H9 (cell line): ENCODE results near the gene MB. TPM values are rescaled to one million over a fixed set of nuclear protein-coding genes. Genes with fewer than 3 reads are reported as not detected.

Source experiments
- DNase-seq: peaks from one replicate; pipeline ENCODE4 v3.0.0-alpha.2; 2017
- H2AFZ ChIP-seq: one replicate; pipeline ENCODE4 v1.6.1; 2013; ENCODE audit warnings: mild to moderate bottlenecking, low read length, control low read depth, moderate library complexity
- H2AK5ac ChIP-seq: 2 replicates; pipeline ENCODE4 v1.6.1; 2013; ENCODE audit warnings: low read length, control low read depth, mixed read lengths; ENCODE audit not compliant: insufficient read length
- H2BK120ac ChIP-seq: one replicate; pipeline ENCODE4 v1.6.1; 2013; ENCODE audit warnings: low read depth, mild to moderate bottlenecking, low read length, control low read depth, inconsistent platforms; ENCODE audit not compliant: poor library complexity, severe bottlenecking
- H2BK12ac ChIP-seq: 2 replicates; pipeline ENCODE4 v1.6.1; 2013; ENCODE audit warnings: low read length, control low read depth, mixed read lengths, low read depth; ENCODE audit not compliant: insufficient read length
- H2BK15ac ChIP-seq: 2 replicates; pipeline ENCODE4 v1.6.1; 2013; ENCODE audit warnings: low read depth, low read length, control low read depth
- H2BK20ac ChIP-seq: one replicate; pipeline ENCODE4 v1.6.1; 2013; ENCODE audit warnings: low read depth, mild to moderate bottlenecking, low read length, control low read depth, inconsistent platforms; ENCODE audit not compliant: poor library complexity, severe bottlenecking
- H2BK5ac ChIP-seq: 2 replicates; pipeline ENCODE4 v1.6.1; 2013; ENCODE audit warnings: low read length, control low read depth, mixed read lengths; ENCODE audit not compliant: insufficient read length
- H3K14ac ChIP-seq: 2 replicates; pipeline ENCODE4 v1.6.1; 2013; ENCODE audit warnings: low read length, control low read depth; ENCODE audit not compliant: insufficient read depth
- H3K18ac ChIP-seq: 2 replicates; pipeline ENCODE4 v1.6.1; 2013; ENCODE audit warnings: low read depth, mild to moderate bottlenecking, mixed read lengths, low read length, control low read depth; ENCODE audit not compliant: insufficient read length
- H3K23ac ChIP-seq: 2 replicates; pipeline ENCODE4 v1.6.1; 2013; ENCODE audit warnings: low read length, control low read depth, mixed read lengths, low read depth; ENCODE audit not compliant: insufficient read length
- H3K23me2 ChIP-seq: 2 replicates; pipeline ENCODE4 v1.6.1; 2013; ENCODE audit warnings: low read depth, mild to moderate bottlenecking, mixed read lengths, low read length, control low read depth; ENCODE audit not compliant: insufficient read length, poor library complexity, severe bottlenecking
- H3K27ac ChIP-seq: 2 replicates; pipeline ENCODE4 v1.5.1; 2013; ENCODE audit warnings: low read length, control low read depth, mixed read lengths, low read depth; ENCODE audit not compliant: insufficient read length
- H3K27me3 ChIP-seq: 2 replicates; pipeline ENCODE4 v1.6.1; 2013; ENCODE audit warnings: low read length, control low read depth, inconsistent platforms; ENCODE audit not compliant: insufficient read depth
- H3K4ac ChIP-seq: 2 replicates; pipeline ENCODE4 v1.6.1; 2013; ENCODE audit warnings: low read depth, mild to moderate bottlenecking, control low read depth, inconsistent platforms, low read length, moderate library complexity
- H3K4me1 ChIP-seq: 2 replicates; pipeline ENCODE4 v1.6.1; 2013; ENCODE audit warnings: low read length, control low read depth, inconsistent platforms; ENCODE audit not compliant: insufficient read depth
- H3K4me2 ChIP-seq: 2 replicates; pipeline ENCODE4 v1.6.1; 2013; ENCODE audit warnings: low read length, control low read depth, mixed read lengths; ENCODE audit not compliant: insufficient read length, insufficient read depth
- H3K56ac ChIP-seq: 2 replicates; pipeline ENCODE4 v1.6.1; 2013; ENCODE audit warnings: low read depth, mild to moderate bottlenecking, mixed read lengths, low read length, control low read depth; ENCODE audit not compliant: insufficient read length
- H3K79me1 ChIP-seq: 2 replicates; pipeline ENCODE4 v1.6.1; 2013; ENCODE audit warnings: low read depth, mild to moderate bottlenecking, moderate library complexity, low read length, control low read depth, inconsistent platforms; ENCODE audit not compliant: insufficient read depth, poor library complexity, severe bottlenecking
- H3K79me2 ChIP-seq: 2 replicates; pipeline ENCODE4 v1.6.1; 2013; ENCODE audit warnings: low read length, control low read depth, inconsistent platforms; ENCODE audit not compliant: insufficient read depth
- H3K9ac ChIP-seq: 2 replicates; pipeline ENCODE4 v1.6.1; 2013; ENCODE audit warnings: low read length, control low read depth, mixed read lengths; ENCODE audit not compliant: insufficient read length; ENCODE audit errors: extremely low read depth
- H3K9me3 ChIP-seq: one replicate; pipeline ENCODE4 v1.6.1; 2013; ENCODE audit warnings: low read depth, low read length, inconsistent platforms; ENCODE audit not compliant: control insufficient read depth
- H3T11ph ChIP-seq: one replicate; pipeline ENCODE4 v1.6.1; 2013; ENCODE audit warnings: mild to moderate bottlenecking, low read length, control low read depth, inconsistent platforms
- H4K20me1 ChIP-seq: one replicate; pipeline ENCODE4 v1.6.1; 2013; ENCODE audit not compliant: control insufficient read depth, insufficient read length, insufficient read depth
- H4K5ac ChIP-seq: 2 replicates; pipeline ENCODE4 v1.6.1; 2013; ENCODE audit warnings: low read depth, mild to moderate bottlenecking, mixed read lengths, low read length, control low read depth; ENCODE audit not compliant: insufficient read length
- H4K8ac ChIP-seq: replicated peaks from 2 replicates; pipeline ENCODE4 v1.6.1; 2013; ENCODE audit warnings: low read length, control low read depth, mixed read lengths, low read depth; ENCODE audit not compliant: insufficient read length
- H4K91ac ChIP-seq: 2 replicates; pipeline ENCODE4 v1.6.1; 2013; ENCODE audit warnings: low read depth, mild to moderate bottlenecking, moderate library complexity, mixed read lengths, low read length, control low read depth; ENCODE audit not compliant: insufficient read length
- H3K27ac Mint-ChIP-seq, 3 experiments: 2 replicates in 2 of 3; 3 replicates in 1 of 3; pipeline ENCODE4 v1.8.0; 2020 to 2021; ENCODE audit warnings: mixed read lengths in 3 of 3, mild to moderate bottlenecking in 1 of 3, moderate library complexity in 1 of 3
- H3K27me3 Mint-ChIP-seq: 2 replicates; pipeline ENCODE4 v1.8.0; 2021; ENCODE audit warnings: low read depth, mild to moderate bottlenecking, moderate library complexity, mixed read lengths
- H3K36me3 Mint-ChIP-seq, 3 experiments: 2 replicates in 2 of 3; 3 replicates in 1 of 3; pipeline ENCODE4 v1.8.0; 2020 to 2021; ENCODE audit warnings: low read depth in 3 of 3, mixed read lengths in 3 of 3; ENCODE audit not compliant: insufficient read depth in 1 of 3
- H3K4me1 Mint-ChIP-seq, 2 experiments: 2 replicates each; pipeline ENCODE4 v1.8.0; 2020; ENCODE audit warnings: mixed read lengths in 2 of 2
- H3K4me3 Mint-ChIP-seq, 2 experiments: 2 replicates in 1 of 2; 3 replicates in 1 of 2; pipeline ENCODE4 v1.8.0; 2020 to 2021; ENCODE audit warnings: mild to moderate bottlenecking in 2 of 2, mixed read lengths in 2 of 2, moderate library complexity in 1 of 2
- H3K9me3 Mint-ChIP-seq, 2 experiments: 2 replicates in 1 of 2; 3 replicates in 1 of 2; pipeline ENCODE4 v1.8.0; 2020; ENCODE audit warnings: mild to moderate bottlenecking in 2 of 2, mixed read lengths in 2 of 2, moderate library complexity in 1 of 2
- WGBS: extraction: QIAGEN DNeasy Blood & Tissue Kit; methylation state at CpG from one replicate; pipeline ENCODE4 v1.1.7; 2013; ENCODE audit warnings: missing lambda C conversion rate, low lambda C conversion rate, mixed read lengths; ENCODE audit not compliant: insufficient read length; ENCODE audit errors: extremely low coverage; 5-methylcytosine and 5-hydroxymethylcytosine counted together
- total RNA-seq: library from RNA; stranded (reverse); gene quantifications from 2 replicates; pipeline ENCODE4 v1.2.1, GENCODE V29; 2021
- TF ChIP-seq, protein P1 (sequence below): fragments of 200-600 bp; sonication (generic); conservative IDR thresholded peaks from 3 replicates; pipeline ENCODE4 v1.8.0; 2021; ENCODE audit warnings: antibody characterized with exemption, mild to moderate bottlenecking

Gene MB
- total RNA-seq, 1 experiment from 2014 or later: 0.55 TPM

GRCh38 chr22:35619336-35620094 is 2.4 kb upstream of the MB start:
- Histone ChIP-seq H3K27me3 (no peaks in the 10 kb centered on the region), H3T11ph (no peak overlapping the region), H4K20me1 (no peaks in the 10 kb centered on the region), H2BK15ac (no peak overlapping the region), H2BK120ac (no peak overlapping the region), H2BK5ac (no peak overlapping the region), H3K23me2 (no peaks in the 10 kb centered on the region), H3K4ac (no peak overlapping the region), H3K79me2 (no peaks in the 10 kb centered on the region), H3K79me1 (no peaks in the 10 kb centered on the region), H3K14ac (no peak overlapping the region), H3K9ac (no peak overlapping the region), H2AFZ (no peak overlapping the region), H4K5ac (no peak overlapping the region), H3K4me2 (no peak overlapping the region), H3K9me3 (no peaks in the 10 kb centered on the region), H3K18ac (no peak overlapping the region), H2AK5ac (no peak overlapping the region), H3K4me1 (no peaks in the 10 kb centered on the region), H4K91ac (no peak overlapping the region), H3K27ac (no peak overlapping the region), H4K8ac (no peak overlapping the region), H3K56ac (no peak overlapping the region), H3K23ac (no peak overlapping the region), H2BK12ac (no peak overlapping the region), H2BK20ac (no peak overlapping the region)
- Mint-ChIP-seq H3K27me3 (peaks cover 7% of the 10 kb centered on the region; the same call in 1 of the 2 replicates), H3K4me3 (no peak overlapping the region), H3K36me3 (no peaks in the 10 kb centered on the region), H3K4me1 (peaks cover 9 to 21% of the 10 kb centered on the region in 2 experiments), H3K27ac (no peak overlapping the region), H3K9me3 (no peaks in the 10 kb centered on the region)
- DNase-seq: peak; percentile 50
- TF ChIP-seq, protein P1, sequence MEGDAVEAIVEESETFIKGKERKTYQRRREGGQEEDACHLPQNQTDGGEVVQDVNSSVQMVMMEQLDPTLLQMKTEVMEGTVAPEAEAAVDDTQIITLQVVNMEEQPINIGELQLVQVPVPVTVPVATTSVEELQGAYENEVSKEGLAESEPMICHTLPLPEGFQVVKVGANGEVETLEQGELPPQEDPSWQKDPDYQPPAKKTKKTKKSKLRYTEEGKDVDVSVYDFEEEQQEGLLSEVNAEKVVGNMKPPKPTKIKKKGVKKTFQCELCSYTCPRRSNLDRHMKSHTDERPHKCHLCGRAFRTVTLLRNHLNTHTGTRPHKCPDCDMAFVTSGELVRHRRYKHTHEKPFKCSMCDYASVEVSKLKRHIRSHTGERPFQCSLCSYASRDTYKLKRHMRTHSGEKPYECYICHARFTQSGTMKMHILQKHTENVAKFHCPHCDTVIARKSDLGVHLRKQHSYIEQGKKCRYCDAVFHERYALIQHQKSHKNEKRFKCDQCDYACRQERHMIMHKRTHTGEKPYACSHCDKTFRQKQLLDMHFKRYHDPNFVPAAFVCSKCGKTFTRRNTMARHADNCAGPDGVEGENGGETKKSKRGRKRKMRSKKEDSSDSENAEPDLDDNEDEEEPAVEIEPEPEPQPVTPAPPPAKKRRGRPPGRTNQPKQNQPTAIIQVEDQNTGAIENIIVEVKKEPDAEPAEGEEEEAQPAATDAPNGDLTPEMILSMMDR: peak; percentile 29; the same call in 2 of the 3 replicates
- WGBS: no CpG with 5 or more reads among the region's 13 CpGs
